Measurements from ENCODE around the gene HOXA7.

DNA sequence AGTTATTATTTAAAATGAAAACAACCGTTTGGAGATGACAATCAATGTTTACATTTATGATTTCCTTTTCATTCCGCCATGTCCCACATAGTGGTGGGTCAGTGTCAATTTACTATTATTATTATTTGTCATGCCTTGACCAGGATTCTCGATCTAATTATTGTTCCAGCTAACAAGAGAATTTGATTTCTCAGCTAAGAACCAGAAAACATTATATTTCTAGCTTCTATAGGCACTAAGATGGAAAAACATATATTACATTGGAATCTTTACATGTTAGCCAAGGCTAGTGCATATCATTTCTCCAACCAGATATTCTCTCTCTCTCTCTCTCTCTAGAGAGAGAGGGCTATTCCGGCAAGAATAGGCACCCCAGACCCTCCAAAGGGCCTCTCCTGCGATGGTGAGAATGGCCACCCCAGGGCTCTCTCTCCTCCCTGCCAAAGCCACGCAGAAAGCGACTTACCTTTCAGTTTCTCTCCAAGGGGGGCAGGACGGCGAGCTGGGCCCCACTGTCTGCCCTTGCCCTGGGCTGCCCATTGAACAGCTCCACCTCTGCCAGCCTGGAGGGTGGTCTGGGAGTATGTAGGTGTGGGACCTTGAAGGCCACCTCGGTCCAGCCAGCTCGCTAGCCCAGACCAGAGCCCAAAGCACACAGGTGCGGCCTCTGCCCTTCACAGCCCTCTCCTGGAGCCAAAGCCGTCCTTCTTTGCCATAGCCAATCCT lies 6.5 kb downstream of the HOXA7 start:
- TF ChIP-seq, protein P1, sequence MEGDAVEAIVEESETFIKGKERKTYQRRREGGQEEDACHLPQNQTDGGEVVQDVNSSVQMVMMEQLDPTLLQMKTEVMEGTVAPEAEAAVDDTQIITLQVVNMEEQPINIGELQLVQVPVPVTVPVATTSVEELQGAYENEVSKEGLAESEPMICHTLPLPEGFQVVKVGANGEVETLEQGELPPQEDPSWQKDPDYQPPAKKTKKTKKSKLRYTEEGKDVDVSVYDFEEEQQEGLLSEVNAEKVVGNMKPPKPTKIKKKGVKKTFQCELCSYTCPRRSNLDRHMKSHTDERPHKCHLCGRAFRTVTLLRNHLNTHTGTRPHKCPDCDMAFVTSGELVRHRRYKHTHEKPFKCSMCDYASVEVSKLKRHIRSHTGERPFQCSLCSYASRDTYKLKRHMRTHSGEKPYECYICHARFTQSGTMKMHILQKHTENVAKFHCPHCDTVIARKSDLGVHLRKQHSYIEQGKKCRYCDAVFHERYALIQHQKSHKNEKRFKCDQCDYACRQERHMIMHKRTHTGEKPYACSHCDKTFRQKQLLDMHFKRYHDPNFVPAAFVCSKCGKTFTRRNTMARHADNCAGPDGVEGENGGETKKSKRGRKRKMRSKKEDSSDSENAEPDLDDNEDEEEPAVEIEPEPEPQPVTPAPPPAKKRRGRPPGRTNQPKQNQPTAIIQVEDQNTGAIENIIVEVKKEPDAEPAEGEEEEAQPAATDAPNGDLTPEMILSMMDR (IDR thresholded peaks at IDR 0.05) = no peak
- TF ChIP-seq POLR2A (IDR thresholded peaks at IDR 0.05) (no peak), POLR2AphosphoS5 (IDR thresholded peaks at IDR 0.05) (no peak)
